ENCODE measurements around the gene ARID1B. TPM values are rescaled to one million over a fixed set of nuclear protein-coding genes. Genes with fewer than 3 reads are reported as not detected.

Gene ARID1B
- total RNA-seq, 2 donors from 2014 or later: 74.0 to 110 TPM

- H3K9me3 Mint-ChIP-seq: no peaks in the 10 kb centered on the region
- Histone ChIP-seq H3K4me1 (ENCODE audit: control insufficient read depth, insufficient read depth, low read length) (peaks cover 2% of the 10 kb centered on the region), H3K27ac (ENCODE audit: low read depth, low read length) (no peak overlapping the region), H3K27me3 (ENCODE audit: control insufficient read depth, insufficient read depth, low read length, poor library complexity, severe bottlenecking) (no peaks in the 10 kb centered on the region), H3K4me3 (ENCODE audit: low read length) (no peak overlapping the region), H3K36me3 (ENCODE audit: control insufficient read depth, insufficient read depth, low read length) (peaks cover 43% of the 10 kb centered on the region), H3K9ac (ENCODE audit: extremely low read depth, low read length, poor library complexity, severe bottlenecking) (no peak overlapping the region), H3K9me3 (ENCODE audit: control insufficient read depth, low read length) (no peaks in the 10 kb centered on the region)
- no peak overlapping the region for H3K27ac Mint-ChIP-seq
- no peak overlapping the region for H3K4me3 Mint-ChIP-seq
- H3K36me3 Mint-ChIP-seq (ENCODE audit: low read depth): peaks cover 38% of the 10 kb centered on the region
- 87 to 98% methylated on average over 2 of the region's 2 CpGs for WGBS, 2 experiments (ENCODE audit: insufficient coverage in 1 of 2, insufficient read length in 1 of 2)
- H3K27me3 Mint-ChIP-seq (ENCODE audit: insufficient read depth): no peaks in the 10 kb centered on the region
- no peak for TF ChIP-seq CTCF (conservative IDR thresholded peaks at IDR 0.05)
- peaks cover 11% of the 10 kb centered on the region for H3K4me1 Mint-ChIP-seq
- DNase-seq: no peak
These were observed 356.7 kb downstream of the ARID1B start for GRCh38 chr6:157133856-157134255.

DNA sequence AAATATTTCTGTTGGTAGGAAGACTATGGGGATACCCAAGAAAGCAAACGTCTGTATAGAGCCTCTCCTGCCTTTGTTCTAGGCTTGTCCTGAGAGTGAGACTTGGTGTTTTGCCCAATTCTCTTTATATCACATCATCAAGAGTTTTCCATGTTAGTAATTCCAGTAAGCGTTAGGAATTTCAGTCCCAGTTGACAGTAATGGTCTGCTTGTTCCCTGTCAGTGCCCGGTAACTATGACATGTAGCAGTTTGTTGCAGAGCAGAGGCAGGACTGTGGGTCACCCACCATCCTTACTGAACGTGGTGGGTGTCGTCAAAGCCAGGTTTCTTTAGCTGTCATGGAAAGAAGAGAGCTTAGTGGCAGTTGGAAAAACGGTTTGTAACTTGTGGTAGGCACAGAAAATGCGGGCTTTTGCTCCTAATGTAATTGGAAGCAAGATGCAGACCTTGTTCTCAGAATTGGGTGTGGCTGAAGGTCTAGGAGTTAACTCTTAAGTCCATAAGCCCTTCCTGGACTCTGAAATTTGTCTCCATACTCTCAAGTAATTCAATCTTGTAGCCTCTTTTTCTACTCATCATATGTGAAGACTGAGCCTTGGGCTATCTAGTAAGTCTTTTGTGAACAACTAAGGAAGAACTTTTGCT, 357.3 kb downstream of the ARID1B start:
- H3K4me1 Mint-ChIP-seq: peaks cover 6% of the 10 kb centered on the region
- WGBS, 2 experiments (ENCODE audit: insufficient coverage in 1 of 2, insufficient read length in 1 of 2): 95% methylated on average over 7 of the region's 7 CpGs
- TF ChIP-seq CTCF (conservative IDR thresholded peaks at IDR 0.05): no peak

GRCh38 chr6:157135691-157136090, 358.5 kb downstream of the ARID1B start:
- H3K4me1 Mint-ChIP-seq: peaks cover 4% of the 10 kb centered on the region
- no peak overlapping the region for H3K27ac Mint-ChIP-seq
- Histone ChIP-seq H3K4me1 (ENCODE audit: control insufficient read depth, insufficient read depth, low read length) (peaks cover under 1% of the 10 kb centered on the region), H3K27ac (ENCODE audit: low read depth, low read length) (no peak overlapping the region), H3K27me3 (ENCODE audit: control insufficient read depth, insufficient read depth, low read length, poor library complexity, severe bottlenecking) (no peaks in the 10 kb centered on the region), H3K9ac (ENCODE audit: extremely low read depth, low read length, poor library complexity, severe bottlenecking) (no peak overlapping the region), H3K36me3 (ENCODE audit: control insufficient read depth, insufficient read depth, low read length) (peaks cover 51% of the 10 kb centered on the region), H3K9me3 (ENCODE audit: control insufficient read depth, low read length) (no peaks in the 10 kb centered on the region), H3K4me3 (ENCODE audit: low read length) (no peak overlapping the region)
- no peaks in the 10 kb centered on the region for H3K9me3 Mint-ChIP-seq
- DNase-seq: no peak
- peaks cover 41% of the 10 kb centered on the region for H3K36me3 Mint-ChIP-seq (ENCODE audit: low read depth)
- TF ChIP-seq CTCF (conservative IDR thresholded peaks at IDR 0.05): no peak
- WGBS, 2 experiments (ENCODE audit: insufficient coverage in 1 of 2, insufficient read length in 1 of 2): 100% methylated on average over 1 of the region's 1 CpG; no CpG with 5 or more reads in 1 of the 2 experiments
- H3K4me3 Mint-ChIP-seq: no peak overlapping the region
- no peaks in the 10 kb centered on the region for H3K27me3 Mint-ChIP-seq (ENCODE audit: insufficient read depth)

More for the DNA sequence above, 357.3 kb downstream of the ARID1B start:
- peaks cover 46% of the 10 kb centered on the region for H3K36me3 ChIP-seq (ENCODE audit: control insufficient read depth, insufficient read depth, low read length)
- no peaks in the 10 kb centered on the region for H3K27me3 ChIP-seq (ENCODE audit: control insufficient read depth, insufficient read depth, low read length, poor library complexity, severe bottlenecking)
- H3K27me3 Mint-ChIP-seq (ENCODE audit: insufficient read depth): no peaks in the 10 kb centered on the region
- H3K27ac Mint-ChIP-seq: no peak overlapping the region
- no peaks in the 10 kb centered on the region for H3K9me3 ChIP-seq (ENCODE audit: control insufficient read depth, low read length)
- H3K4me3 Mint-ChIP-seq: no peak overlapping the region
- peaks cover 2% of the 10 kb centered on the region for H3K4me1 ChIP-seq (ENCODE audit: control insufficient read depth, insufficient read depth, low read length)
- H3K9me3 Mint-ChIP-seq: no peaks in the 10 kb centered on the region
- H3K9ac ChIP-seq (ENCODE audit: extremely low read depth, low read length, poor library complexity, severe bottlenecking): no peak overlapping the region
- peaks cover 38% of the 10 kb centered on the region for H3K36me3 Mint-ChIP-seq (ENCODE audit: low read depth)
- DNase-seq: no peak
- no peak overlapping the region for H3K27ac ChIP-seq (ENCODE audit: low read depth, low read length)
- H3K4me3 ChIP-seq (ENCODE audit: low read length): no peak overlapping the region

Measured in endodermal cell (in vitro differentiated cells).